ENCODE measurements around the gene GFPT1.

GFPT1 gene

GRCh38 chr2:69297216-69297615 lies 89.8 kb downstream of the GFPT1 start:
- Histone ChIP-seq H3K27ac (ENCODE audit: insufficient read depth, low read depth, low read length, poor library complexity, severe bottlenecking) (no peak overlapping the region), H3K4me1 (ENCODE audit: control insufficient read depth, insufficient read depth, low read length) (no peaks in the 10 kb centered on the region), H3K9me3 (ENCODE audit: control insufficient read depth, low read length) (no peaks in the 10 kb centered on the region), H3K36me3 (ENCODE audit: control insufficient read depth, insufficient read depth, low read length) (no peaks in the 10 kb centered on the region), H3K27me3 (ENCODE audit: control insufficient read depth, insufficient read depth, low read length, poor library complexity, severe bottlenecking) (no peaks in the 10 kb centered on the region), H3K4me3 (ENCODE audit: insufficient read depth, low read depth, low read length) (no peak overlapping the region)
- WGBS, 2 experiments, result 89 to 94% methylated on average over 12 of the region's 12 CpGs

GRCh38 chr2:69296421-69296820 lies 90.6 kb downstream of the GFPT1 start:
- H3K9me3 ChIP-seq (ENCODE audit: control insufficient read depth, low read length), result no peaks in the 10 kb centered on the region
- 93% methylated on average over 3 of the region's 3 CpGs for WGBS, 2 experiments
- no peak overlapping the region for H3K4me3 ChIP-seq (ENCODE audit: insufficient read depth, low read depth, low read length)

GRCh38 chr2:69292256-69292655 lies 94.8 kb downstream of the GFPT1 start:
- Histone ChIP-seq H3K4me1 (ENCODE audit: control insufficient read depth, insufficient read depth, low read length) (no peaks in the 10 kb centered on the region), H3K27me3 (ENCODE audit: control insufficient read depth, insufficient read depth, low read length, poor library complexity, severe bottlenecking) (no peaks in the 10 kb centered on the region), H3K36me3 (ENCODE audit: control insufficient read depth, insufficient read depth, low read length) (no peaks in the 10 kb centered on the region), H3K9me3 (ENCODE audit: control insufficient read depth, low read length) (no peaks in the 10 kb centered on the region), H3K27ac (ENCODE audit: insufficient read depth, low read depth, low read length, poor library complexity, severe bottlenecking) (no peak overlapping the region), H3K4me3 (ENCODE audit: insufficient read depth, low read depth, low read length) (no peak overlapping the region)
- WGBS, 2 experiments, result 85 to 86% methylated on average over 3 of the region's 3 CpGs

More at GRCh38 chr2:69296421-69296820, 90.6 kb downstream of the GFPT1 start:
- no peak overlapping the region for H3K27ac ChIP-seq (ENCODE audit: insufficient read depth, low read depth, low read length, poor library complexity, severe bottlenecking)
- no peaks in the 10 kb centered on the region for H3K4me1 ChIP-seq (ENCODE audit: control insufficient read depth, insufficient read depth, low read length)
- H3K27me3 ChIP-seq (ENCODE audit: control insufficient read depth, insufficient read depth, low read length, poor library complexity, severe bottlenecking), result no peaks in the 10 kb centered on the region
- H3K36me3 ChIP-seq (ENCODE audit: control insufficient read depth, insufficient read depth, low read length), result no peaks in the 10 kb centered on the region

GRCh38 chr2:69291721-69292120 lies 95.3 kb downstream of the GFPT1 start:
- WGBS, 2 experiments, result 95 to 96% methylated on average over 3 of the region's 3 CpGs
- no peak overlapping the region for H3K27ac ChIP-seq (ENCODE audit: insufficient read depth, low read depth, low read length, poor library complexity, severe bottlenecking)

GRCh38 chr2:69291004-69291650 lies 95.9 kb downstream of the GFPT1 start:
- Histone ChIP-seq H3K27me3 (ENCODE audit: control insufficient read depth, insufficient read depth, low read length, poor library complexity, severe bottlenecking) (no peaks in the 10 kb centered on the region), H3K27ac (ENCODE audit: insufficient read depth, low read depth, low read length, poor library complexity, severe bottlenecking) (no peak overlapping the region), H3K4me3 (ENCODE audit: insufficient read depth, low read depth, low read length) (no peak overlapping the region), H3K4me1 (ENCODE audit: control insufficient read depth, insufficient read depth, low read length) (no peaks in the 10 kb centered on the region), H3K9me3 (ENCODE audit: control insufficient read depth, low read length) (no peaks in the 10 kb centered on the region), H3K36me3 (ENCODE audit: control insufficient read depth, insufficient read depth, low read length) (no peaks in the 10 kb centered on the region)

More at GRCh38 chr2:69291721-69292120, 95.3 kb downstream of the GFPT1 start:
- H3K9me3 ChIP-seq (ENCODE audit: control insufficient read depth, low read length), result no peaks in the 10 kb centered on the region
- H3K36me3 ChIP-seq (ENCODE audit: control insufficient read depth, insufficient read depth, low read length), result no peaks in the 10 kb centered on the region
- no peak overlapping the region for H3K4me3 ChIP-seq (ENCODE audit: insufficient read depth, low read depth, low read length)
- no peaks in the 10 kb centered on the region for H3K27me3 ChIP-seq (ENCODE audit: control insufficient read depth, insufficient read depth, low read length, poor library complexity, severe bottlenecking)
- no peaks in the 10 kb centered on the region for H3K4me1 ChIP-seq (ENCODE audit: control insufficient read depth, insufficient read depth, low read length)

- Histone ChIP-seq H3K4me3 (ENCODE audit: insufficient read depth, low read depth, low read length) (no peak overlapping the region), H3K4me1 (ENCODE audit: control insufficient read depth, insufficient read depth, low read length) (no peaks in the 10 kb centered on the region), H3K27ac (ENCODE audit: insufficient read depth, low read depth, low read length, poor library complexity, severe bottlenecking) (no peak overlapping the region), H3K9me3 (ENCODE audit: control insufficient read depth, low read length) (no peaks in the 10 kb centered on the region), H3K36me3 (ENCODE audit: control insufficient read depth, insufficient read depth, low read length) (no peaks in the 10 kb centered on the region), H3K27me3 (ENCODE audit: control insufficient read depth, insufficient read depth, low read length, poor library complexity, severe bottlenecking) (no peaks in the 10 kb centered on the region)
- no CpG with 5 or more reads among the region's 1 CpG for WGBS, 2 experiments
These were observed 98.6 kb downstream of the GFPT1 start for GRCh38 chr2:69288429-69288828.

GRCh38 chr2:69287544-69287943 lies 99.5 kb downstream of the GFPT1 start:
- 89 to 92% methylated on average over 4 to 5 of the region's 5 CpGs for WGBS, 2 experiments
- Histone ChIP-seq H3K4me1 (ENCODE audit: control insufficient read depth, insufficient read depth, low read length) (no peaks in the 10 kb centered on the region), H3K27ac (ENCODE audit: insufficient read depth, low read depth, low read length, poor library complexity, severe bottlenecking) (no peak overlapping the region), H3K27me3 (ENCODE audit: control insufficient read depth, insufficient read depth, low read length, poor library complexity, severe bottlenecking) (no peaks in the 10 kb centered on the region), H3K4me3 (ENCODE audit: insufficient read depth, low read depth, low read length) (no peak overlapping the region), H3K9me3 (ENCODE audit: control insufficient read depth, low read length) (no peaks in the 10 kb centered on the region), H3K36me3 (ENCODE audit: control insufficient read depth, insufficient read depth, low read length) (no peaks in the 10 kb centered on the region)

GRCh38 chr2:69285379-69285894 lies 101.6 kb downstream of the GFPT1 start:
- H3K27me3 ChIP-seq (ENCODE audit: control insufficient read depth, insufficient read depth, low read length, poor library complexity, severe bottlenecking), result no peaks in the 10 kb centered on the region
- H3K36me3 ChIP-seq (ENCODE audit: control insufficient read depth, insufficient read depth, low read length), result no peaks in the 10 kb centered on the region
- no peaks in the 10 kb centered on the region for H3K4me1 ChIP-seq (ENCODE audit: control insufficient read depth, insufficient read depth, low read length)
- H3K27ac ChIP-seq (ENCODE audit: insufficient read depth, low read depth, low read length, poor library complexity, severe bottlenecking), result no peak overlapping the region
- H3K4me3 ChIP-seq (ENCODE audit: insufficient read depth, low read depth, low read length), result no peak overlapping the region
- H3K9me3 ChIP-seq (ENCODE audit: control insufficient read depth, low read length), result no peaks in the 10 kb centered on the region
- 75 to 95% methylated on average over 3 of the region's 3 CpGs for WGBS, 2 experiments

GRCh38 chr2:69280796-69281412 lies 106.1 kb downstream of the GFPT1 start:
- no peaks in the 10 kb centered on the region for H3K4me1 ChIP-seq (ENCODE audit: control insufficient read depth, insufficient read depth, low read length)
- H3K27me3 ChIP-seq (ENCODE audit: control insufficient read depth, insufficient read depth, low read length, poor library complexity, severe bottlenecking), result no peaks in the 10 kb centered on the region
- 87 to 93% methylated on average over 4 of the region's 4 CpGs for WGBS, 2 experiments
- no peaks in the 10 kb centered on the region for H3K9me3 ChIP-seq (ENCODE audit: control insufficient read depth, low read length)
- H3K27ac ChIP-seq (ENCODE audit: insufficient read depth, low read depth, low read length, poor library complexity, severe bottlenecking), result no peak overlapping the region
- H3K36me3 ChIP-seq (ENCODE audit: control insufficient read depth, insufficient read depth, low read length), result no peaks in the 10 kb centered on the region
- no peak overlapping the region for H3K4me3 ChIP-seq (ENCODE audit: insufficient read depth, low read depth, low read length)

GRCh38 chr2:69279931-69280681 lies 106.9 kb downstream of the GFPT1 start:
- WGBS, 2 experiments, result 87 to 91% methylated on average over 9 of the region's 9 CpGs
- no peak overlapping the region for H3K27ac ChIP-seq (ENCODE audit: insufficient read depth, low read depth, low read length, poor library complexity, severe bottlenecking)
- H3K4me3 ChIP-seq (ENCODE audit: insufficient read depth, low read depth, low read length), result no peak overlapping the region
- H3K4me1 ChIP-seq (ENCODE audit: control insufficient read depth, insufficient read depth, low read length), result no peaks in the 10 kb centered on the region
- no peaks in the 10 kb centered on the region for H3K9me3 ChIP-seq (ENCODE audit: control insufficient read depth, low read length)
- no peaks in the 10 kb centered on the region for H3K27me3 ChIP-seq (ENCODE audit: control insufficient read depth, insufficient read depth, low read length, poor library complexity, severe bottlenecking)
- H3K36me3 ChIP-seq (ENCODE audit: control insufficient read depth, insufficient read depth, low read length), result no peaks in the 10 kb centered on the region
